HCT116 (cell line): ENCODE results near the gene ATXN7L3B. TPM values are rescaled to one million over a fixed set of nuclear protein-coding genes. Genes with fewer than 3 reads are reported as not detected.

Experiments
- ATAC-seq: fragments of 200-7000 bp; cut with Tn5 transposase; 2 replicates; pipeline ENCODE4 v1.9.1; 2020; ENCODE audit warnings: mild to moderate bottlenecking, moderate library complexity
- BruUV-seq: library from RNA; stranded (reverse); fragments of 400-500 nt; replicated peaks from 2 replicates; lab custom pipeline; 2021; lab: Mats Ljungman, UMichigan
- CTCF ChIA-PET: fragments of 300-600 bp; sonication (Branson Sonifier 250); formaldehyde crosslinking; loops from one replicate; lab custom pipeline; 2021; ENCODE audit warnings: antibody characterized with exemption; lab: Charles Lee
- POLR2A ChIA-PET: fragments of 300-600, 350-600 bp; sonication (Branson Sonifier 250); formaldehyde crosslinking; loops from one replicate; lab custom pipeline; 2021; ENCODE audit warnings: antibody characterized with exemption; lab: Charles Lee
- RAD21 ChIA-PET, 2 experiments: fragments of 300-600 bp; sonication (Branson Sonifier 250); formaldehyde crosslinking; loops; one replicate each; lab custom pipeline; 2023; ENCODE audit warnings: low total read pairs in 2 of 2; ENCODE audit not compliant: uncharacterized antibody in 2 of 2, unreplicated experiment in 2 of 2, low non-redundant PET in 1 of 2; lab: Charles Lee
- DNase-seq: peaks from one replicate; pipeline ENCODE4 v3.0.0-alpha.2; 2010; ENCODE audit warnings: low read depth, low spot score
- H2AFZ ChIP-seq: fragments of 200-600 bp; shearing (Covaris generic), sonication (generic); 2 replicates; pipeline ENCODE4 v1.6.1; 2017; ENCODE audit warnings: low read depth, mixed run types, mixed read lengths, antibody characterized with exemption, low read length; ENCODE audit not compliant: poor library complexity, severe bottlenecking
- H3K27ac ChIP-seq: 2 replicates; pipeline ENCODE4 v1.5.1; 2012; ENCODE audit warnings: low read depth, low read length
- H3K27me3 ChIP-seq: fragments of 200-600 bp; sonication (generic); 2 replicates; pipeline ENCODE4 v1.6.1; 2016; ENCODE audit warnings: mixed run types, low read length, mixed read lengths; ENCODE audit not compliant: insufficient read depth
- H3K36me3 ChIP-seq, 2 experiments: fragments of 200-500 bp in 1 of 2; fragments of 200-600 bp in 1 of 2; sonication (Bioruptor generic) in 1 of 2; sonication (generic) in 1 of 2; 2 replicates each; pipeline versions ENCODE4 v1.5.1 to v1.6.1; 2014 to 2016; ENCODE audit warnings: low read length in 2 of 2, inconsistent platforms in 1 of 2, mixed read lengths in 1 of 2, mixed run types in 1 of 2; ENCODE audit not compliant: insufficient read depth in 2 of 2, control insufficient read depth in 1 of 2
- H3K4me1 ChIP-seq, 2 experiments: fragments of 200-600 bp in 1 of 2; sonication (generic) in 1 of 2; 2 replicates each; pipeline versions ENCODE4 v1.5.1 to v1.6.1; 2012 to 2017; ENCODE audit warnings: low read length in 2 of 2, inconsistent platforms in 1 of 2, mild to moderate bottlenecking in 1 of 2, mixed read lengths in 1 of 2, mixed run types in 1 of 2, moderate library complexity in 1 of 2; ENCODE audit not compliant: insufficient read depth in 2 of 2, control insufficient read depth in 1 of 2
- H3K4me2 ChIP-seq: fragments of 200-600 bp; sonication (generic); 2 replicates; pipeline ENCODE4 v1.6.1; 2017; ENCODE audit warnings: mixed run types, low read length, mixed read lengths
- H3K4me3 ChIP-seq, 2 experiments: fragments of 200-600 bp in 1 of 2; sonication (generic) in 1 of 2; replicated peaks in 1 of 2; 2 replicates each; pipeline ENCODE4 v1.5.1; 2011 to 2016; ENCODE audit warnings: low read length in 2 of 2, control low read depth in 1 of 2, low read depth in 1 of 2, mild to moderate bottlenecking in 1 of 2, mixed read lengths in 1 of 2, mixed run types in 1 of 2
- H3K79me2 ChIP-seq: fragments of 200-600 bp; sonication (generic); 2 replicates; pipeline ENCODE4 v1.6.1; 2017; ENCODE audit warnings: mild to moderate bottlenecking, mixed run types, low read length, moderate library complexity, mixed read lengths; ENCODE audit not compliant: insufficient read depth
- H3K9ac ChIP-seq: fragments of 200-600 bp; sonication (generic); 2 replicates; pipeline ENCODE4 v1.6.1; 2016; ENCODE audit warnings: low read length, mixed read lengths
- H3K9me2 ChIP-seq: fragments of 200-600 bp; sonication (generic), shearing (Covaris generic); 2 replicates; pipeline ENCODE4 v1.6.1; 2017; ENCODE audit warnings: mixed run types, mild to moderate bottlenecking, moderate library complexity; ENCODE audit not compliant: insufficient read depth
- H3K9me3 ChIP-seq, 2 experiments: fragments of 200-500 bp in 1 of 2; fragments of 200-600 bp in 1 of 2; sonication (Bioruptor generic) in 1 of 2; sonication (generic) in 1 of 2; 2 replicates each; pipeline ENCODE4 v1.6.1; 2014 to 2017; ENCODE audit warnings: low read length in 2 of 2, mixed read lengths in 2 of 2, inconsistent platforms in 1 of 2, low read depth in 1 of 2, mild to moderate bottlenecking in 1 of 2, mixed run types in 1 of 2, moderate library complexity in 1 of 2; ENCODE audit not compliant: control insufficient read depth in 1 of 2, insufficient read depth in 1 of 2
- H4K20me1 ChIP-seq: fragments of 200-600 bp; sonication (generic), shearing (Covaris generic); 2 replicates; pipeline ENCODE4 v1.6.1; 2017; ENCODE audit warnings: mixed run types, mild to moderate bottlenecking, moderate library complexity; ENCODE audit not compliant: insufficient read depth
- ATF3 ChIP-seq: IDR thresholded peaks from 2 replicates; pipeline ENCODE4 v1.6.1; 2012
- CBX3 ChIP-seq: IDR thresholded peaks from 2 replicates; pipeline ENCODE4 v1.6.1; 2012; ENCODE audit warnings: low read depth
- CTCF ChIP-seq, 3 experiments: fragments of 200-600 bp in 1 of 3; sonication (generic) in 1 of 3; IDR thresholded peaks in 2 of 3; conservative IDR thresholded peaks in 1 of 3; 2 replicates each; pipeline ENCODE4 v1.5.1; 2012 to 2017; ENCODE audit warnings: low read depth in 2 of 3, low read length in 2 of 3, antibody characterized with exemption in 1 of 3, borderline replicate concordance in 1 of 3, control low read depth in 1 of 3, mild to moderate bottlenecking in 1 of 3, mixed read lengths in 1 of 3, mixed run types in 1 of 3, moderate library complexity in 1 of 3; ENCODE audit not compliant: insufficient read depth in 1 of 3
- EGR1 ChIP-seq: IDR thresholded peaks from 2 replicates; pipeline ENCODE4 v1.6.1; 2012; ENCODE audit warnings: low read depth
- ELF1 ChIP-seq: IDR thresholded peaks from 2 replicates; pipeline ENCODE4 v1.6.1; 2012; ENCODE audit warnings: low read depth, borderline replicate concordance
- EZH2 ChIP-seq: fragments of 200-600 bp; sonication (generic); IDR thresholded peaks from 2 replicates; pipeline ENCODE4 v1.6.1; 2017; ENCODE audit warnings: antibody characterized with exemption, mixed run types
- EZH2phosphoT487 ChIP-seq: fragments of 200-600 bp; IDR thresholded peaks from 2 replicates; pipeline ENCODE4 v1.6.1; 2018; ENCODE audit warnings: antibody characterized with exemption, borderline replicate concordance
- JUND ChIP-seq: IDR thresholded peaks from 2 replicates; pipeline ENCODE4 v1.6.1; 2012
- MAX ChIP-seq: IDR thresholded peaks from 2 replicates; pipeline ENCODE4 v1.6.1; 2012
- POLR2A ChIP-seq: IDR thresholded peaks from 2 replicates; pipeline ENCODE4 v1.7.0; 2011; ENCODE audit warnings: borderline replicate concordance; ENCODE audit not compliant: insufficient read depth, insufficient read length; ENCODE audit errors: extremely low read depth
- POLR2AphosphoS5 ChIP-seq: IDR thresholded peaks from 2 replicates; pipeline ENCODE4 v1.6.1; 2011; ENCODE audit warnings: mild to moderate bottlenecking, low read depth, low read length, moderate library complexity
- SIN3A ChIP-seq: IDR thresholded peaks from 2 replicates; pipeline ENCODE4 v1.6.1; 2012; ENCODE audit warnings: low read depth
- SP1 ChIP-seq: IDR thresholded peaks from 2 replicates; pipeline ENCODE4 v1.6.1; 2012; ENCODE audit warnings: low read depth
- SRF ChIP-seq: IDR thresholded peaks from 2 replicates; pipeline ENCODE4 v1.6.1; 2012; ENCODE audit warnings: low read depth
- YY1 ChIP-seq: IDR thresholded peaks from 2 replicates; pipeline ENCODE4 v1.6.1; 2011; ENCODE audit warnings: low read length, low read depth, moderate library complexity, mild to moderate bottlenecking; ENCODE audit not compliant: insufficient replicate concordance; ENCODE audit errors: extremely low read depth
- ZFX ChIP-seq: fragments of 450-650 bp; IDR thresholded peaks from 2 replicates; pipeline ENCODE4 v1.6.1; 2017
- ZNF274 ChIP-seq: fragments of 200-500 bp; sonication (Bioruptor generic); IDR thresholded peaks from 2 replicates; pipeline ENCODE4 v1.6.1; 2014; ENCODE audit warnings: mild to moderate bottlenecking, low read depth, low read length, inconsistent platforms
- intact Hi-C: fragments of 100-400 bp; cut with micrococcal nuclease; formaldehyde crosslinking; loops from 2 replicates; pipeline ENCODE4 v1.10.0; 2022
- total RNA-seq: library from RNA; stranded (reverse); gene quantifications from one replicate; pipeline ENCODE4 v1.2.1, GENCODE V29; 2021; ENCODE audit not compliant: unreplicated experiment
- TF ChIP-seq, protein P1 (sequence below): IDR thresholded peaks from 2 replicates; pipeline ENCODE4 v1.6.1; 2011; ENCODE audit warnings: mild to moderate bottlenecking, low read length, moderate library complexity; ENCODE audit not compliant: insufficient replicate concordance; ENCODE audit errors: extremely low read depth

ATXN7L3B gene
- total RNA-seq, 1 experiment from 2014 or later: 28.1 TPM

DNA sequence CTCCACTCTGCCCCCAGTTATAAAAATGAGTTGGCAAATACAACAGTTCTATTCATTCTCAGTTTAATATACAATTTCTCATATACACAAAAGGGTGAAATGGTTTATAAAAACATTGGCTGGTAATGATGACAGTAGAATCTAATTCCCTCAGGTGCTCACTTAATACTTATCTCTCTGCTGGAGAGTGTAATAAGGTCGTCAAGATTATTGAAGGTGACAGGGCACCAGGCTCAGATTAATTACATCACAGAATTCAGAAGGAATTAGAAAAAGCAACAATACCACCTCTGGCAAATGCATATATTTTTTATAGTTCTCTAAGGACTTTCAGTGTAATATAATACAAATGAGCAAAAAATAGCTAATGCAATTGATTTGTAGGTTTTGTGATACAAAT is 42.3 kb downstream of the ATXN7L3B start:
- no peak overlapping the region for H3K4me2 ChIP-seq
- ATAC-seq (no peak), DNase-seq (no peak)
- no peak overlapping the region for H3K4me3 ChIP-seq
- RAD21 ChIA-PET: no interaction called here
- H2AFZ ChIP-seq: no peak overlapping the region
- intact Hi-C loops: no loop called here
- CTCF ChIA-PET: no interaction called here
- H3K79me2 ChIP-seq: no peaks in the 10 kb centered on the region
- H3K27ac ChIP-seq: no peak overlapping the region
- H3K9ac ChIP-seq: no peak overlapping the region
- 0 out of 4 replicates have a peak, but pooled peaks cover 0 to 2% of the 10 kb centered on the region in 2 experiments for H3K4me1 ChIP-seq
- POLR2A ChIA-PET: no interaction called here
- no peaks in the 10 kb centered on the region for H3K9me2 ChIP-seq
- BruUV-seq: no TSS peak
- no peaks in the 10 kb centered on the region for H3K27me3 ChIP-seq
- no peaks in the 10 kb centered on the region for H3K36me3 ChIP-seq
- no peak for TF ChIP-seq POLR2A
- no peak for TF ChIP-seq SP1
- no peak for TF ChIP-seq SRF
- TF ChIP-seq ELF1: no peak
- no peak for TF ChIP-seq POLR2AphosphoS5
- no peak for TF ChIP-seq ZFX
- no peak for TF ChIP-seq SIN3A
- no peak for TF ChIP-seq EGR1
- TF ChIP-seq ATF3: no peak
- no peak for TF ChIP-seq CTCF (IDR thresholded peaks at IDR 0.05 in 2 of 3, conservative IDR thresholded peaks at IDR 0.05 in 1 of 3; ENCODE audit: borderline replicate concordance in 1 of 3, insufficient read depth in 1 of 3, low read depth in 2 of 3, low read length in 2 of 3)
- TF ChIP-seq ZNF274: no peak
- no peak for TF ChIP-seq CBX3
- TF ChIP-seq, protein P1, sequence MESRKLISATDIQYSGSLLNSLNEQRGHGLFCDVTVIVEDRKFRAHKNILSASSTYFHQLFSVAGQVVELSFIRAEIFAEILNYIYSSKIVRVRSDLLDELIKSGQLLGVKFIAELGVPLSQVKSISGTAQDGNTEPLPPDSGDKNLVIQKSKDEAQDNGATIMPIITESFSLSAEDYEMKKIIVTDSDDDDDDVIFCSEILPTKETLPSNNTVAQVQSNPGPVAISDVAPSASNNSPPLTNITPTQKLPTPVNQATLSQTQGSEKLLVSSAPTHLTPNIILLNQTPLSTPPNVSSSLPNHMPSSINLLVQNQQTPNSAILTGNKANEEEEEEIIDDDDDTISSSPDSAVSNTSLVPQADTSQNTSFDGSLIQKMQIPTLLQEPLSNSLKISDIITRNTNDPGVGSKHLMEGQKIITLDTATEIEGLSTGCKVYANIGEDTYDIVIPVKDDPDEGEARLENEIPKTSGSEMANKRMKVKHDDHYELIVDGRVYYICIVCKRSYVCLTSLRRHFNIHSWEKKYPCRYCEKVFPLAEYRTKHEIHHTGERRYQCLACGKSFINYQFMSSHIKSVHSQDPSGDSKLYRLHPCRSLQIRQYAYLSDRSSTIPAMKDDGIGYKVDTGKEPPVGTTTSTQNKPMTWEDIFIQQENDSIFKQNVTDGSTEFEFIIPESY: no peak
- TF ChIP-seq EZH2phosphoT487: no peak
- TF ChIP-seq MAX: no peak
- no peak for TF ChIP-seq YY1
- no peak for TF ChIP-seq EZH2
- no peak for TF ChIP-seq JUND
- TF ChIP-seq, all 23 proteins: peak for 0
- H4K20me1 ChIP-seq: no peaks in the 10 kb centered on the region
- H3K9me3 ChIP-seq: no peaks in the 10 kb centered on the region
